ENCODE measurements around the gene MFN2.
"Not testable (repeated sequence)": the region's sequence is repeated elsewhere in the genome, so short reads cannot be mapped to it uniquely, and the experiment has no call there.

Gene MFN2

GRCh38 chr1:11999236-11999635 lies 19.0 kb downstream of the MFN2 start:
- DNase-seq (ENCODE audit: low read depth), result no peak

GRCh38 chr1:12001249-12001917 lies 21.1 kb downstream of the MFN2 start:
- no peak for DNase-seq (ENCODE audit: low read depth)

GRCh38 chr1:12001996-12002493 lies 21.8 kb downstream of the MFN2 start:
- no peak for DNase-seq (ENCODE audit: low read depth)

GRCh38 chr1:12003762-12004161 lies 23.5 kb downstream of the MFN2 start:
- DNase-seq (ENCODE audit: low read depth), result no peak

- no peak for DNase-seq (ENCODE audit: low read depth)
Observed at GRCh38 chr1:12005488-12006166, 25.4 kb downstream of the MFN2 start.

GRCh38 chr1:12006167-12006921 lies 26.1 kb downstream of the MFN2 start:
- no peak for DNase-seq (ENCODE audit: low read depth)

GRCh38 chr1:12007204-12007603 lies 27.0 kb downstream of the MFN2 start:
- DNase-seq (ENCODE audit: low read depth), result no peak

GRCh38 chr1:12008355-12008754 lies 28.1 kb downstream of the MFN2 start:
- not testable (repeated sequence) for DNase-seq (ENCODE audit: low read depth)

- no peak for DNase-seq (ENCODE audit: low read depth)
Observed at GRCh38 chr1:12009318-12009947, 29.2 kb downstream of the MFN2 start.

GRCh38 chr1:12010746-12011570 lies 30.7 kb downstream of the MFN2 start:
- DNase-seq (ENCODE audit: low read depth), result no peak

GRCh38 chr1:12011998-12012397 lies 31.8 kb downstream of the MFN2 start:
- no peak for DNase-seq (ENCODE audit: low read depth)

- DNase-seq (ENCODE audit: low read depth), result no peak
Observed at GRCh38 chr1:12012560-12013316, 32.5 kb downstream of the MFN2 start.

- DNase-seq (ENCODE audit: low read depth), result no peak
Observed at GRCh38 chr1:12014141-12014991, 34.1 kb downstream of the MFN2 start.

GRCh38 chr1:12015001-12015491 lies 34.8 kb downstream of the MFN2 start:
- DNase-seq (ENCODE audit: low read depth), result no peak

- no peak for DNase-seq (ENCODE audit: low read depth)
Observed at GRCh38 chr1:12015499-12015898, 35.3 kb downstream of the MFN2 start.

- DNase-seq (ENCODE audit: low read depth), result no peak
Observed at GRCh38 chr1:12016182-12016581, 35.9 kb downstream of the MFN2 start.

- no peak for DNase-seq (ENCODE audit: low read depth)
Observed at GRCh38 chr1:12019858-12020509, 39.7 kb downstream of the MFN2 start.

GRCh38 chr1:12021616-12022015 lies 41.4 kb downstream of the MFN2 start:
- DNase-seq (ENCODE audit: low read depth), result no peak

- DNase-seq (ENCODE audit: low read depth), result no peak
Observed at GRCh38 chr1:12022036-12022435, 41.8 kb downstream of the MFN2 start.
